Measurements from ENCODE around the gene TRIOBP. TPM values are rescaled to one million over a fixed set of nuclear protein-coding genes. Genes with fewer than 3 reads are reported as not detected.

Gene TRIOBP
- total RNA-seq, 4 donors from 2014 or later, result 58.6 to 71.6 (median 64.3) TPM

GRCh38 chr22:37662039-37662438 lies 34.8 kb upstream of the TRIOBP start:
- no peak for TF ChIP-seq POLR2A (IDR thresholded peaks at IDR 0.05)
- Histone ChIP-seq H3K4me1 (peaks cover 36% of the 10 kb centered on the region), H3K9me3 (no peaks in the 10 kb centered on the region), H3K27me3 (no peaks in the 10 kb centered on the region), H3K36me3 (peaks cover 8% of the 10 kb centered on the region), H3K4me3 (no peak overlapping the region), H3K27ac (peak overlapping the region; percentile 35)
- WGBS, result 75% methylated on average over 5 of the region's 5 CpGs
- DNase-seq (ENCODE audit: low spot score in 2 of 2), result no peak

GRCh38 chr22:37663521-37664140 lies 33.2 kb upstream of the TRIOBP start:
- Histone ChIP-seq H3K27ac (no peak overlapping the region), H3K9me3 (no peaks in the 10 kb centered on the region), H3K27me3 (no peaks in the 10 kb centered on the region), H3K4me3 (no peak overlapping the region), H3K36me3 (peaks cover 8% of the 10 kb centered on the region), H3K4me1 (peaks cover 28% of the 10 kb centered on the region)
- no peak for DNase-seq (ENCODE audit: low spot score in 2 of 2)
- 79% methylated on average over 16 of the region's 16 CpGs for WGBS
- TF ChIP-seq CTCF (IDR thresholded peaks at IDR 0.05), result no peak
- no peak for TF ChIP-seq POLR2A (IDR thresholded peaks at IDR 0.05)
- TF ChIP-seq POLR2AphosphoS5 (IDR thresholded peaks at IDR 0.05), result no peak
- no peak for TF ChIP-seq EP300 (IDR thresholded peaks at IDR 0.05)

GRCh38 chr22:37664249-37665101 lies 32.4 kb upstream of the TRIOBP start:
- TF ChIP-seq EP300 (IDR thresholded peaks at IDR 0.05) (no peak), CTCF (IDR thresholded peaks at IDR 0.05) (no peak), POLR2A (IDR thresholded peaks at IDR 0.05) (no peak), POLR2AphosphoS5 (IDR thresholded peaks at IDR 0.05) (no peak)
- Histone ChIP-seq H3K27ac (peak overlapping the region; percentile 39), H3K36me3 (peaks cover 8% of the 10 kb centered on the region), H3K9me3 (no peaks in the 10 kb centered on the region), H3K4me1 (peaks cover 21% of the 10 kb centered on the region), H3K4me3 (no peak overlapping the region), H3K27me3 (no peaks in the 10 kb centered on the region)
- DNase-seq (ENCODE audit: low spot score in 2 of 2), result no peak
- WGBS, result 70% methylated on average over 16 of the region's 16 CpGs

DNA sequence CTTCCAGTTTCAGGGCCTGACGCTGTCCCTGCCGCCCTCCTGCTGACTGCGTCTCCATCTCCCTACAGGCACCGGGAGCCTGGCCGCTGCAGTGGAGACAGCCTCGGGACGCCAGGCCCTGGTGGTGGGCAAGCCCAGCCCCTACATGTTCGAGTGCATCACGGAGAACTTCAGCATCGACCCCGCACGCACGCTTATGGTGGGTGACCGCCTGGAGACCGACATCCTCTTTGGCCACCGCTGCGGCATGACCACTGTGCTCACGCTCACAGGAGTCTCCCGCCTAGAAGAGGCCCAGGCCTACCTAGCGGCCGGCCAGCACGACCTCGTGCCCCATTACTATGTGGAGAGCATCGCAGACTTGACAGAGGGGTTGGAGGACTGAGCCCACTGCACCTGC lies 31.4 kb upstream of the TRIOBP start:
- 98% methylated on average over 17 of the region's 24 CpGs for WGBS

GRCh38 chr22:37669586-37669985 lies 27.3 kb upstream of the TRIOBP start:
- Histone ChIP-seq H3K4me3 (no peak overlapping the region), H3K27ac (no peak overlapping the region), H3K27me3 (no peaks in the 10 kb centered on the region), H3K36me3 (peaks cover 8% of the 10 kb centered on the region), H3K9me3 (no peaks in the 10 kb centered on the region), H3K4me1 (peaks cover 22% of the 10 kb centered on the region)
- 66% methylated on average over 6 of the region's 6 CpGs for WGBS
- no peak for DNase-seq (ENCODE audit: low spot score in 2 of 2)
- TF ChIP-seq POLR2AphosphoS5 (IDR thresholded peaks at IDR 0.05), result no peak

More for the DNA sequence above, 31.4 kb upstream of the TRIOBP start:
- no peak for DNase-seq (ENCODE audit: low spot score in 2 of 2)
- Histone ChIP-seq H3K4me3 (no peak overlapping the region), H3K9me3 (no peaks in the 10 kb centered on the region), H3K36me3 (peaks cover 8% of the 10 kb centered on the region), H3K27ac (no peak overlapping the region), H3K4me1 (peaks cover 11% of the 10 kb centered on the region), H3K27me3 (no peaks in the 10 kb centered on the region)
- TF ChIP-seq POLR2A (IDR thresholded peaks at IDR 0.05) (no peak), EP300 (IDR thresholded peaks at IDR 0.05) (no peak), POLR2AphosphoS5 (IDR thresholded peaks at IDR 0.05) (no peak), CTCF (IDR thresholded peaks at IDR 0.05) (no peak)

DNA sequence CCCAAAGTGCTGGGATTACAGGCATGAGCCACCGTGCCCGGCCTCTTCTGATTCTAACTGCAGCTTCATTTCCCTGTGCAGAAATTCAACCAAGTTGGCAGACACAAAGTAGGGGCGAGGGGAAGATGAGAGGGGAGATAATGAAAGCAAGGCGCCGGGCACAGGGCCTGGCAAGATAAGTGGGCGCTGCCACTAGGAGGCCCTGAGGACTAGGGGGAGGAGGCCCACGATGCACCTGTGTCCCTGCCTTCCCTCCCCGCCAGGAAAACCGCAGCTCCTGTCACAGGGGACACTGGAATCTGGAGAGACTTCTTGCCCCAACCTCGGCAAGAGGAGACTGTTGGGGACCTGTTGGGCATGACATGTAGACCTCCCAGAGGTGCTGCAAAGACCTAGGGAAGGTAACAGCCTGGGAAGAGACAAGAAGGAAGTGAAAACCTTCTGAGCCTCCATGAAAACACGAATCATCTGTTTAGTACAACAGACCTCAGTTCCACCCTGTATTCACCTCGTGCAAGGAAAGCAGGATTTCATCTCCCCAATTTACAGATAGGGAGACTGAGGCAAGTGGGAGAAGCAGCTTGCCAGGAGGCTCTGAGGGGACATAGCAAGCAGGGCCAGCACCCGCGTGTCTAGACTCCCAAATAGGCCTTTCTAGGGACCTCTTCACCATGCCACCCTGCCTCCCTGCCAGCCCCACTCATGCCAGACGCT lies 24.5 kb upstream of the TRIOBP start:
- no peak overlapping the region for H3K27ac ChIP-seq
- 64% methylated on average over 15 of the region's 15 CpGs for WGBS
- H3K9me3 ChIP-seq, result no peaks in the 10 kb centered on the region
- no peak for DNase-seq (ENCODE audit: low spot score in 2 of 2)
- H3K4me1 ChIP-seq, result peaks cover 48% of the 10 kb centered on the region
- H3K4me3 ChIP-seq, result no peak overlapping the region
- H3K36me3 ChIP-seq, result no peaks in the 10 kb centered on the region
- TF ChIP-seq CTCF (IDR thresholded peaks at IDR 0.05), result no peak
- TF ChIP-seq POLR2AphosphoS5 (IDR thresholded peaks at IDR 0.05), result no peak
- TF ChIP-seq POLR2A (IDR thresholded peaks at IDR 0.05), result no peak
- TF ChIP-seq EP300 (IDR thresholded peaks at IDR 0.05), result no peak
- no peaks in the 10 kb centered on the region for H3K27me3 ChIP-seq

Measured in suprapubic skin (tissue), 4 donors.